Activated CD4-positive, alpha-beta T cell treated with anti-CD3 and anti-CD28 coated beads, Interleukin-2, Interleukin-6, amounts not matched to agents 100 ng/mL and 50 ng/mL, durations not matched to agents 16 hours and 8 hours (primary cell): ENCODE results near the gene LUC7L3.
A peak's percentile ranks its signal among the peaks of the same experiment; 100 is the strongest.

Source experiments
- DNase-seq: peaks from one replicate; pipeline ENCODE4 v3.0.0-alpha.2; 2020

The LUC7L3 gene

DNA sequence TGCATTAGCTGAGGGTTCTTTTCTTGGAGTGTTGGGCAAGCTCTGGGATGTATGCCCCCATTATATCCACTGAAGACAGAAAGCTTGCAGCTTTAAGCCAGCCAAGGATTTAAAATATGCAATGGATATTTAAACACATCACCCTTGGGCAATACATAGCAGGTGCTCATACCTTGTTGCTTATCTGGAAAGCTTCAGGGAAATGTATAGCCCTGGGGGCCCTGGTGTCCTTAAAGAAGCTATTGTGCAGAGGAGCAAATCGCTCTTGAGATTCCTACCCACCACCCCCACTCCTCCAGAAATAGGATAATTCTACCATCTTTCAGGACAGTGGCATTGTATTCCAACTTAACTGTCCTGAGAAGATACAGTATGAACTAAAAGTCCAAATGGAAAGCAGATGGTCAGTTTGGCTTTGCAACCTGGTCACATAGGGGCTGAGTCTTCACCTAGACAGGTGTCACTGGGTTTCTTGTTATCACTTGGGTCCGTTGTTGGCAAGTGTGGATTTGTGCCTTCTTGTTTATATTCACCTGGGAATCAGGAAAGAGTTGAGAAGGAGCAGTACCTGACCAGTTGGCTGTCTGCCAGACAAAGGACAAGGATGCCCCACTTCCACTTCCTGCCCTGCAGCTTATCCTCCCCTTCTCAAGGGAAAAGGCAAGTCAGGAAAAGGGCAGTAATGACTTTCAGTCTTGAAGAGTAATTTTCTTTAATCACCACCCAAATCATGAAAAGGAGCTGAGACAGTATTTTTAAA, 44.5 kb downstream of the LUC7L3 start:
- DNase-seq, result no peak

DNA sequence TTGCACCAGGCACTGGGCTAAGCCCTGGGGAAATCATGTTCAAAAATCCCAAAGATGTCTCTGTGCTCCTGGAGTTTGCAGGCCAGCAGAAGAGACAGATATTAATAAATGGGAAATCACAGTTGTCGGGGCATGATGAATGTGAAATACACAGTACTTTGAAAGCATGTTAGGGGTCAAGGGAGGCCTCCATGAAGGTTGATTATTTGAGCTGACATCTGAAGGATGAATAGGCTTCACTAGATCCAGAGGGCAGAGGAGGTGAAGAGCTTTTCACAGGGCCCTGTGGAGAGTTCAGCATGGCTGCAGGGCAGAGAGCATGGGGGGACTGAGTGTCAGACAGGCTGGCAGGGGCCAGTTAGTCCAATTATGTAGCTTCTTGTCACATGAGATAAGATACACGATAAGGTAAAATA, 45.3 kb downstream of the LUC7L3 start:
- DNase-seq, result no peak

DNA sequence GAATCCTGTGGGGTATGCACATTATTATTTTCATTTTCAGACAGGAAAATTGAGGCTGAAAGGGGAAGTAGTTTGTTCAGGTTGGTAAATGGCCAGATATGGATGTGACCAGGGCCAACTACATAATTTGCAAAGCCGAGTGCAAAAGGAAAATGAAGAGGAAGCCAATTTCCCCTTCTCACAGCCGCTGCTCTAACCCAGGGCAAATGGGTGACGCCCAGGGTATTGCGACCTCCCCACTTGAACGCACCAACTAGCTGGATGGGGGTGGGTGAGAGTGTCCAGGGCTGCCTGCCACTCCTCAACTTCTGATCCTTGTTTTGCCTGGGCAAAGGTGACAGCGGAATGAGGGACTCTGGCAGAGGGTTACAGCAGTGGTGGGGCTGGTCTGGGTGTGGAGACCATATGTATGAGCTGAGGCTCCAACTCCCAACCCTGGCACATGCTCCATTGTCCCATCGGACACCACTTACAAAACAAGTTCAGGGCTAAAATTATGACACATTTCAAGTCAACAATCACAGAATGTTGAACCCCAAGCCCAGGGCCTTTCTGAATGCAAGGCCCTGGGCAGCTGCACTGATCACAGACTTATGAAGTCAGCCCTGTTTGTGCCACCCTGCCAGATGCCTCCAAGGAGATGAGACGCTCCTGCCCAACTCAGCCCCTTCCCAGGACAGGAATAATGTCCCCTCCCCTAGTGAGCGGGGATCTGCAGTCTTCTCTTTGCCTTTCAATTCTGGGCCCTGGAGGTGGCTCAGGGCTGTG, 46.2 kb downstream of the LUC7L3 start:
- DNase-seq, result no peak

DNA sequence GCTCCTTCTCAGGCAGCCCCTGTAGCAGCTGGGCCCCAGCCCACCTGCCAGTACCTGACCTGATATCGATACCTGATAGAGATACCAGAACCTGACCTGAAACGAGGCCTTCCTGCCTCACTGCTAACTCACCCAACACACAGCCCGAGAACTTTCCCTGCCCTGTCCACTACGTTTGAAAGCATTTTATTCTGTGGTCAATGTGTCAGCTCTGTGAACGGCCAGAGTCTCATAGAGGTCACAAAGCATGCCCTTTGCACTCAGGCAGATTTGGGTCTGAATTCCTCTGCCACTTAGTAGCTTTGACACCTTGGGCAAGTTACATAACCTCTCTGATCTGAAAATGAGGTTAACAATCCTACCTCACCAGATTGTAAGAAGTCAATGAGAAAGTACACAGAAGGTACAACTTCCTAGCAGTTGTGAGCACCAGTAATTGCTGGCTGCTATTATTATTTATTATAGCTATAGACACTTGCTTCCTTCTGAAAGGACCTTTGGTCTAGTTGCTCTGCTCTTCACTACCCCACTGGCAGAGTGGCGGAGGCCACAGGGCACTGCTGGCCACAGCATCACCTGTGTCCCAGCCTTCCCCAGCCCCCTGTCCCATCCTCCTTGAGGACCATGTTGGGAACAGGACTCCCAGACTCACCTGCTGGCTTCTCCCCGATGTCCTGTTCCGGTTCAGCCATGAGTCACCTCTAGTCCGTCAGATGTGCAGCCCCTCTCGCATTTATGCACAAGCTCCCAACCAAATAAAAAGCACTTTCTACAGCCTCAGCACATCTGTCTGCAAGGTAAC, 47.0 kb downstream of the LUC7L3 start:
- DNase-seq, result no peak

DNA sequence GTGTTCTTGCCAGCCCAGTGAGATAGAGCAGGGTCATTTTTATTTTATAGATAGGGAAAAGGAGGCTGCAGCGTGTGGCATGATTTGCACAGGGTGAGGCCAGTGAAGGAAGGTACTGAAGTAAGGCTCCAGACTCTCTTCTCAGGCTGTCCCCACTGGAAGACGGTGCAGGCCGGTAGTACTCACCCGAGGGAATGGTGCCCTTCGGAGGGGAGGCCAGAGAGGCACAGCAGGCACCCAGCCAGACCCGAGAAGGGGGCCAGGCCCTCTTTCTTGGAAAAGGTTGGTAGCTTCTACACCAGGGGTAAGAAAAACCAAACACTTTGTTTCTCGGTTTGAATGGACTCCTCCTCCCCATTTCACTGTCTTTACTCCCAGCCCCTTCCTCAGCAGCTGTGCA, 47.6 kb downstream of the LUC7L3 start:
- DNase-seq, result peak; percentile 9

DNA sequence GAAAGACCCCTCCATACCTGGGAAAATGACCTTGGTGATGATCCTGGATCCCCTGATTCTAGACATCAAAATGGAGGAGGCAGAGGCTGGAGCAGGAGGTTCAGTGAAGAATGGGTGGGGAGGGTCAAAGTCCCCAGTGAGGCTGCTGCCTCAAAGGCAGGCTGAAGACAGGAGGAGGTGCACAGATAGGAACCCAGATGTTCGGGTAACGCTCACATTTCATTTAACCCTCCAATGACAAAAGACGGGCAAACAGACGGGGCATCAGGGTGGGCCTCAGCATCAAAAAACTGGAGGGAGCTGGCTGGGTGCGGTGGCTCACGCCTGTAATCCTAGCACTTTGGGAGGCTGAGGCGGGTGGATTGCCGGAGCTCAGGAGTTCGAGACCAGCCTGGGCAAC, 48.0 kb downstream of the LUC7L3 start, which contains the start of gene ANKRD40CL:
ANKRD40CL (minus strand) TSS at position 73 of the 400 bp plus-strand sequence. CDS start 605 bp downstream, outside the sequence.
- no peak for DNase-seq

DNA sequence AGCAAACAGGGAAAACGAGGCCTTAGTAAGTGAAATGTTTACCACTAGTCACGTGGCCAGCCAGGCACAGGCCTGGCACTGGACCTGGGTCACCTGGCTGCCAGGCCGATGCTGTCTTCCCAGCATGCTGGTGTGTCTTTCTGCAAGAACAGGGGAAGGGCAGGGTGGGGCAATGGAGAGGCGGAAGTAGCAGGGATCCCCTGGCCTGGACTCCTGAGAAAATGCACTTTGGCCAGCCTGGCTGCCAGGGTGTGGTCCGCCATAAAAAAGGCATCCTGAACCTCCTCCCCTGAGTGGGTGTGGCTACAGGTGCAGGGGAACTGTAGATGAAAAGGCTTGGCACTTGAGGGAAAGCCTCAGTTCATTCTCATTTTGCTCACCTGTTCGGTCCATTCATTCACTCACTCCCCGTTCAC, 49.0 kb downstream of the LUC7L3 start:
- DNase-seq, result no peak

DNA sequence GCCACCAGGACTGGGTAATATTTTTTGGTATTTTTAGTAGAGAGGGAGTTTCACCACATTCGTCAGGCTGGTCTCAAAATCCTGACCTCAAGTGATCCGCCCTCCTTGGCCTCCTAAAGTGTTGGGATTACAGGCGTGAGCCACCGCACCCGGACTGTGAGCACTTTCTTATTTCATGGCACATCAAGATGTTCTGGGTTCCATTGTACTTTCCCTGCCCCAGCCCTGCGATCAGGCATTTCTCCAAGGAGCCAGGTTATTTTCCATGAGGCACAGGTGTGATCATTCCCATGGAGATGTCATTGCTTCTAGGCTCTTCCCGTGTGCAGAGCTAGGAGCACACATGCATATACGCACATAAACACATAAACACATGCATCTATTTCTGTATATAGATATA, 50.5 kb downstream of the LUC7L3 start:
- DNase-seq, result no peak

DNA sequence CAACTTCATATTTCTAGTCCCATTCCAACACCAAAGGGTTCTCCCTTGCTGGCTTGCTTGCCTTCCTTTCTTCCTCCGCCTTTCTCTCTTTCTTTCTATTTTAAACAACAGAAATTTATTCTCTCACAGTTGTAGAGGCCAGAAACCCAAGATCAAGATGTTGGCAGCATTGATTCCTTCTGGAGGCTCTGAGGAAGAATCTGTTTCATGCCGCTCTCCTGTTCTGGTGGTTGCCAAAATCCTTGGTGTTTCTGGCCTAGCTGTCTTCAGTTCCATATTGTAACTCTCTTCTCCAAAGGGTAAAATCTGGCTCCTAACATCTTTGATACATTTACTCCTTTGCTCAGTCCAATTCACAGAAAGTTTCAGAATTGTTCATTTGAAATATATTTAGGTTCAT, 50.9 kb downstream of the LUC7L3 start:
- no peak for DNase-seq

DNA sequence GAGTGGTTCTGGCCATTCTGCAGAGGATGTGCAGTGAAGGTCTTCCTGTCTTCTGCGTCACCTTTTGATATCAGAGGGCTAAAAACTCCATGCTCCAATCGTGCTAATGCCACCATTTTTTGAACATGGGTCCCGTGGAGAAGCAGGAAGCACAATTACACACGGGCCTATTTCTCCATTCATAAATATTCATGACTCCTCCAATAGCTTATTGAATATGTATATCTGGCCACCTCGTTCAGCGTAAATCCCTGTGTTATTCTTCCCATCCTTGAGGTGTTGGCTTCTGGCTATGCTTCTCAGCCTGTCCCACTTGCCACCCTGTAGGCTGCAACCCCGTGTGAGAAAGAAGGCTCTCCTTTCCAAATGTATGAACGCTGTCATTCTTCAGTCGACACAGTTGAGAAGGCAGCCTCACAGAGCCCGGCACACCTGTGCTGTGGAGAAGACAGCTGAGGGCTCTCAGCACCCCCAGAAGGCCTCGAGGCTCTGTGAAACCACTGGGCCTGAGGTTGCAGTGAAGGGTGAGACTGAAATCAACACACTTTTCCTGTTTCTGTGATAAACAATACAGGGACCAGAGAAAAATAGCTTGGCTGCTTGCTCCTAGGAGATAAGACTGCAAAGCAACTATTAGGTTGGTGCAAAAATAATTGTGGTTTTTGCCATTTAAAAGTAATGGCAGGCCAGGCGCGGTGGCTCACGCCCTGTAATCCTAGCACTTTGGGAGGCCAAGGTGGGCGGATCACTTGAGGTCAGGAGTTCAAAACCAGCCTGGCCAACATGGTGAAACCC, 52.8 kb downstream of the LUC7L3 start:
- DNase-seq, result no peak

DNA sequence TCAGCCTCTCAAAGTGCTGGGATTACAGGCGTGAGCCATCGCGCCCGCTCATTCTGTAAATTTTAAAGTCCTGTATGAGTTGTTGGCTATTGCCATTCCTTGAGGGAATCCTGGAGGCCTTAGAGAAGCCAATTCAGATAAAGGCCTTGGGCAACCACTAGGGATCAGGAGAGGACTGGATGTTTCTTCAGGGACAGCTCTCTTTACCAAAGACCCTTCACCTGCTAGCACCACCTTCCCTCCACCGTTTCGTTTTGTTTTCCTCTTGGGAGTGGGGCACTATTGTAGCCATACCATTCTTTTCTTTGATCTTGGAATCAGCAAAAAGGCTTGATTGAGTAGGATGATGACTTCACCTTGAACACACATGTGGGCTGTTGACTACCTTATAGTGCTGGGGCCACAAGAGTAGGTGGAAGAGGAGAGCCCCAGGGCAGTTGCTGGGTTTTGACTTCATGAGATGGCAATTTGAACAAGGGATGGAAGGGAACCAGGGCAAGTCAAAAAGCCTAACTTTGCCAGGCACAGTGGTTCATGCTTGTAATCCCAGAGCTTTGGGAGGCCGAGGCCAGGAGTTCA, 54.9 kb downstream of the LUC7L3 start:
- DNase-seq, result no peak

DNA sequence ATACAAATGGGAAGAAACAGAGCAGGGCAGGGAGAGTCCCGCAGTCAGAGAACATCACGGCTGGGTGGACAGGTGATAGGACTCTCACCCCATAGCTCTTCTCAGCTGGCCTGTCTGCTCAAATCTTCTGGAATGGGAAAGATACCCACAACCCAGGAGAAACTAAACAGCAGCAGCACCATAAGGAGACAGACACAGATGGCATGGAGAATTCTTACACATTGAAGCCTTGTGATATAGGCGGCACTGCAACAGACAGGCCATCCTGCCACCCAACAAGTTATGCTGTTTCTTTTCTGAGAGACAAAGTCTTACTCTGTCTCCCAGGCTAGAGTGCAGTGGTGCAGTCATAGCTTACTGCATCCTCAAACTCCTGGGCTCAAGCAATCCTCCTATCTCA, 56.5 kb downstream of the LUC7L3 start:
- DNase-seq, result no peak

DNA sequence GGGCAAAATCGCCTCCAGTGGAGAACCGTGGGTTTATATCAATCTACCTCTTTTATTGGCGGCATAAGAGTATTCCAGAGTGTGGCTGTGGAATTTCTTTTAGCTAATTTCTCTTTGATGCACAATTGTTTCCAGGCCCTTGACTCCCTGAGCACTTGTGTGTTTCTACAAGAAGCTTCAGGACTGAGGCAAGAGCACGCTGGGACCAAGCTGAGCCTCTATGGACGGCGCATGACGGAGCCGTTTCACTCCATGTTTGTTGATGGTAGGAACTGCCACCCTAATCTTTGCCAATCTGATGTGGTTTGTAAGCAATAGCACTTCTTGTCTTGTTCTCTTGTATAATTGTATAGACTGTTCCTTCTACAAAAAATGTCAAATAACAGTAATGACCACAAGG, 59.1 kb downstream of the LUC7L3 start:
- no peak for DNase-seq

DNA sequence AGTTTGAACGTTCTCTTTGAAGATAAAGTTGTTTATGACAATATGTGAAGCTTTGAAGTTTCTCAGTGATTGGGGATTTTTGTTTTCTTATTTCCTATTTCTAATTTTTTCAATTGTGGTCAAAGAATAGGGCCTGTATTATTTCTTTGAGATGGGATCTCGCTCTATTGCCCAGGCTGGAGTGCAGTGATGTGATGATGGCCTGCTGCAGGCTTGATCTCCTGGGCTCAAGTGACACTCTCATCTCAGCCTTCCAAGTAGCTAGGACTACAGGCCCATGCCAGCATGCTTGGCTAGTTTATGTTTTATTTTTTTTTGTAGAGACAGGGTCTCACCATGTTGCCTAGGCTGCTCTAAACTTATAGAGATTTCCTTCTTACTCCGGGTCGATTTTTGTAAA, 59.6 kb downstream of the LUC7L3 start:
- DNase-seq, result no peak

DNA sequence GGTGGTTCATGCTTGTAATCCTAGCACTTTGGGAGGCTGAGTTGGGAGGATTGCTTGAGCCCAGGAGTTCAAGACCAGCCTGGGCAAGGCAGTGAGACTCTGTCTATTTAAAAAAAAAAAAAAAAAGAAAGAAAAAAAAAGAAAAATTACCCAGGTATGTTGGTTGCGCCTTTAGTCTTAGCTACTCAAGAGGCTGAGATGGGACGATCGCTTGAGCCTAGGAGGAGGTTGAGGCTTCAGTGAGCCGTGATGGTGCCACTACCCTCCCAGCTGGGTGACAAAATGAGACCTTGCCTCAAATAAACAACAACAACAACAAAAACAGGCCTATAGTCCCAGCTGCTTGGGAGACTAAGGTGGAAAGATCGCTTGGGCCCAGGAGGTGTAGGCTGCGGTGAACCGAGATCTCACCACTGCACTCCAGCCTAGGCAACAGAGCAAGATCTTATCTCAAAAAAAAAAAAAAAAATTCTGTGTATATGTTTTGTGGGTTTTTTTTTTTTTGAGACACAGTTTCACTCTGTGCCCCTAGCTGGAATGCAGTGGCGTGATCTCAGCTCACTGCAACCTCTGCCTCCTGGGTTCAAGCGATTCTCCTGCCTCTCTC, 60.4 kb downstream of the LUC7L3 start:
- DNase-seq, result peak; percentile 55

DNA sequence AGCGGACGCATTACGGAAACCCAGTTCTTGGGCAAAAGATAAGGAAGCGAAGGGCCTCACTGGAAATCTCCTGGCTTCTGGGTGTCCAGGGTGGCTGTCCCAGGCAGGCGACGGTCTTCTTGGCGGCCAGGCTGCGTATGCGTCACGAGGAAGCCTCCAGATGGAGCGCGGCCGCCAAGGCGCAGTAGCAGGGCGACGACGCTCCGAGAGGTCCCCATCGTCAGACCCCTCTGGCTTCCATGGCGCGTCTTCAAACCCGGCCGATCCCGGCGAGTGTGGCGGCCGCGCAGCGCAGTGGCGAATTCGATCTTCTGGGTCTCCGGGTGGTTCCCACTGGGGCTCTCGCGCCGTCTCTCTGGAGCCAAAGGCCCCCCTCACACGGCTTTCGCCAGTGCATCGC, 61.8 kb downstream of the LUC7L3 start:
- no peak for DNase-seq

DNA sequence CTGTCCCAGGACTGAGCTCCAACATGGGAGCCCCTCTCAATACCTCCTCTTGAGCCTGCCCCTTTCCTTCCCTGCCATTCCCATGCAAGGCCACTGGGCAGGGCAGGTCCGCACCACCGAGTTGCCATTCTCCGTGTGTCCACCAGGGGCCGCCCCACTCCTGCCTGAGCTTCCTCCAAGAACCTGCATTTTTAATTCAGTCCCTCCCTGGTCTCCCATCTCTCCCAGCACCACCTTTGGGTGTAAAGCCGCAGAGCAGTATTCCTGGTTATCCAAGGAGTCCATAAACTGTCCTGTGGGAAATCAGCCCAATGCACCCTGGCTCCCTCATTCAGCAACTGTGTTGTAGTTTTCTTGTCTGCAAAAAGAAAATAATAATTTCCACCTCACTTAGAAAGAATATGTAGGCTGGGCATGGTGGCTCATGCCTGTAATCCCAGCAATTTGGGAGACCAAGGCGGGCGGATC, 63.8 kb downstream of the LUC7L3 start:
- DNase-seq, result peak; percentile 89

DNA sequence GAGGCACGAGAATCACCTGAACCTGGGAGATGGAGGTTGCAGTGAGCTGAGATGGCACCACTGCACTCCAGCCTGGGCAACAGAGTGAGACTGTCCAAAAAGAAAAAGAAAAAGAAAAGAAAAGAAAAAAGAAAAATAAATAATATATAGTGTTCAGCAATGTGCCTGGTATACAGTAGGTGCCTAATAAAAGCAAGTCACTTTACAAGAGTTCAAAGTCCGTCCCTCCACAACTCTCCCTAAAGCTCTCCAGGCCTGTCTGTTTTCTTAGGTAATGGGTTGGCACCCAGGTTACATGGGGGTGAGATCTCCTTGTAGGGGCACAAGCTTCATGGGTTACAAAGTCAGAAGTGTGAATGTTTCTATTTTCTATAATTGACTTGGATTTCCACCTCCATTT, 64.5 kb downstream of the LUC7L3 start:
- no peak for DNase-seq

DNA sequence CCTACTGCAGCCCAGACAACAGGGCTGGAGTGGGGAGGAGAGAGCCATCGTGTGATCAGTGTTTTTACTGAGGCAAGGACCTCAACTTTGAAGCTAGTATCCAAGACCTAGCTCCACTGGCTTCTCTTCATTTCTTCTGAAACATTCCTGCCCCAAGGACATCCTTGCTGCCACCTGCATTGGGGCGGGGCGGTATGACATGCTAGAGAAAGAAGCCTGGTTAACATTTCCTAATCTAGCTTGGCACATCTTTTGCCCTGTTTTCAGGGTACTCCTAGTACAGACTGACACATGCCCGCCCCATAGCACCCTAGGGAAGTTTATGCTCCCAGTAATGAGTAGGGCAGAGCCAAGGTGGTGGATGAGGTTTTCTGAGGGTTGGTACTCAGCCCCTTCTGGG, 65.7 kb downstream of the LUC7L3 start:
- DNase-seq, result no peak

DNA sequence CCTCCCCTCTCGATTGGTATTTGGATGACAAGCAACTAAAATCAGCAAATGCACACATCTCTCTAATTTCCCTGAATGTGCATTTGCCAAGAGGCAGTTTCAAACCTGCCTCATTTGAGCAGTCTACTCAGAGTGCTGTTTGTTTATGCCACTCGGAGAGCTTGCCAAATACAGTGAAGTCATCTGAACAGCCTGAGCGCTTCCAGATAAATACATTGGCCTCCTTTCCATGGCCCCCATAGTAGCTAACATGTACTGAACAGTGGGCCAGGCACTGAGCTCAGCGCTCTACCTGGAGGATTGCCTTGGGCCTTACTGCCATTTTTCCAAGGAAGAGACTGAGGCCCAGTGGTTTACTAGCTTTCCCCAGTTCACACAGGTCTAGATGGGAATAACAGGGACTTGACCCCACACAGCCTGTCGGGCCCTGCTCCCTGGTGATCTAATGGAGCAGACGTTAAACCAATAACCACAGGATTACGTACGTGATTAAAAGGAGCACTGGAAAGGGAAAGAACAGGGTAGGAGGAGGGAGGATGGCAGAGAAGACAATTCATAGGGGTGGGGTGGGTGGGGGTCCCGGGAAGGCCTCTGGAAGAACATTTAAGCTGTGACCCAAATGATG, 66.7 kb downstream of the LUC7L3 start:
- DNase-seq, result no peak

DNA sequence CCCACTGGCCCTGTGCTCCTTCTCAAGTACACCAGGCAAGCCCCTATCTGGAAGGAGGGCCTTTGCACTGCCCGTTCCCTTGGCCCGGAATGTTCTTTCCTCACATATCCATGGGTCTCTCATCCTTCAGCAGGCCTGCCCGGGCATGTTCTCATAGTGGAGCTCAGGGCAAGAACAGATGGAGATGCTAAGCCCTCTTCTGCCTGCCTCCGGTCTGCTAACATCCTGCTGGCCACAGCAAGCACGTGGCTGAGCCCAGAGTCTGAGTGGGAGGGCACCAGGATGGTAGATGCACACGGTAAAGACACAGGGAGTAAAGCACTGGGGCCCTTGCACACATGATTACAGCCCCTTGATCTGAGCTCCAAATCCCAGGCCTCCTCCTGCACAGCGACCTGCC, 67.7 kb downstream of the LUC7L3 start:
- no peak for DNase-seq
